Retina (tissue), 1 donor: ENCODE results near the gene RAP2C.

Experiments
- DNase-seq: peaks from one replicate; pipeline ENCODE4 v3.0.0-alpha.2; 2016

RAP2C gene

DNA sequence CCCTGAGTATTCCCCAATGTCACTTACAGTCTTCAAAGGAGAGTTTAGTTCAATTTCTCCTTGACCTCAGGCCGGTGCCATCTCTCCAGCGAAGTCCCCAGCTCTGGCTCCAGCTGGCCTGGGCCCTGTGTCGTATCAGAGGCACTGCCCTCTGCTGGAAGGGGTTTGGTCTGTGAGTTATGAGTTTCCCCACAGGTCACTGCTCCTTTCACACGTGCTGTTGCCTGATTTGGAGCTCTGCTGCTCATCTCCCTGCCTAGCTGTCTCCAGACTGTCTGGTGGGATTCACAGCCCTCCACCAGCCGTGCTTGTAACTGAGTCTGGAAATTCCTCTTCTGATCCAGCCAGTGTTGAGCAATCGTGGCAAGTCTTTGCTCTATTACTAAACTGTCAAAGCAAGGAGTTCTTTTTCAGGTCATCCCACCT lies at the start of gene RAP2C:
RAP2C (minus strand) TSS at position 105 of the 426 bp plus-strand sequence. CDS start 2,179 bp downstream, outside the sequence.
- peak; percentile 64 for DNase-seq

DNA sequence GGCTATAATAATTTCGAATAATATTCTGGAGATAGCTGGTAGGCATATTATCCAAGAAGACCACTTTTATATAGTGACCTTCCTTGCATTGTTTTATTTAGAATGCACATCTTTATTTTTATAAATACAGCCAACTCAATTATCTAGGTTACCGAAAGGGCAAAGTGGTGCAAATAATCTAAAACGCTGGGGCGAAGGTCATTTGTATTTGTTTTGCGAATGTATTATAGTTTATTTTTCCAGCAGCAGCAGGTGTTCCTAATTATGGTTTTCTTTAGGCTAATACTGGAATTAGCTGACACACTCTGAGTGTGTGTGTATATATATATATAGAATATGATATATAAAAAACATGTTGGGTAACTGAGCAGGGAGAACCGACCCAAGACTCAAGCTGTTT lies 48.1 kb upstream of the RAP2C start:
- DNase-seq: no peak

DNA sequence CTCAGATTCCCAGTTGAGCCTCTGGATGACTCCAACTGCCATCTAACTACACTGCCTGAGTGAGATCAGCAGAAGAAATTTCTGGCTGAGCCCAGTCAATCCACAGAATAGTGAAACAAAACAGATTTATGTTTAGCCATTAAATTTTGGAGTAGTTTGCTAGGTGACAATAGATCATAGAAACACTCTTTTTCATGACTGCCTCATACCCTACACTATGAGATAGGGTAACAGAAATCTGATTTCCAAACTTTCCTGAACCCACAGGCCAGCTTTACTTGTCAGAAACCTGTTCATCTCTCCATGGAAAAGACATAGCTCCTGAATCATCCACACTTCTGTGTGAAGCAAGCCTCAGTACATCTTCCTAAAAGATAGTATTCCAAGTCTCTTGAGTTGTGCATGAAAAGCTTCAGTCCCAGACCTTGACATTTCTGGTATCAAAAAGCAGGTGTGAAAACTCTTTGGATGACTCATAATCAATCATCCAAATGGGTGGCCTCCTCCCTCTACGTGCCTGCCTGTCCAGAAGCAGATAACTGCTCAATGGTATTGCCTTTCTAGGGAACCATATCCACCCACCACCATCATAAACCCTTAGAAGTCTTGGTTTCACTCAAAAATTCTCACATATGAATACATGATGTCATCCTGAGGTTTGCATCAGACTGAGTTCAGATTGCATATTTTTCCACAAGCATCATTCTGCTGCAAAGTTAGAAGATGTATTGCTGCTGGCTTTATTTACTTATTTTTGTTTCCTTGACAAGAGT lies 47.5 kb upstream of the RAP2C start:
- DNase-seq: no peak

DNA sequence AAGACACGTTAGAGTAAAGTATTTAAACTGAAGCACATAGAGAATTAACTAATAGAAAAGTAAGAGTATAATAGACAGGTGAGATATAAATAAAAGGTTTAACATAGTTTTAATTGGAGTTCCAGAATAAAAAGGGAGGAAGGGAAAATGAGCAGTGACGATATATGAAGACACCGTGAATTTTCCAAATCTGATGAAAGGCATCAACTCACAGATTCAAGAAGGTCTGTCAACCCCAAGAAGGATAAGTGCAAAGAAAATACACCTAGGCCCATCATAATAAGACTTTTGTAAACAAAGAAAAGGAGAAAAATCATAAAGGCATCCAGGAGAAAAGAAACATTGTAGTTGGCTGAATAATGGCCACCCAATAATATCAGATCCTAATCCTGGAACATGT lies 43.9 kb upstream of the RAP2C start:
- DNase-seq: no peak

DNA sequence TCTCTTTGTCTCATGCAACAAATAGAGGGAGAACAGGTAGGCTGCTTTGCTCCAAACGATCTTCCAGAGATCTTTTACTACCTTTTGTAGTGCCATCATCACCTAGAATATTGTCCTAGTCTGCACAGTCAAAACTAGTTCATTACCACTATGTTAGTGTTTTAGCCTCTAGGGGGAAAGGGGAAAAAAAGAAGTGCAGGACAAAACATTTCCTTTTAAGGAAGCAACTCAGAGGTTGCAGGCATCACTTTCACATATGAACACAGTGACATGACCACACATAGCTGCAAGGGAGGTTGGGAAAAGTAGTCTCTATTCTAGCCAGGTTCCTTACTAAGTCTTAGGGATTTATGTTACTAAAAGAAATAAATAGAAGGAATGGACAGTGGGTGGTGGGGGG lies 39.3 kb upstream of the RAP2C start:
- no peak for DNase-seq

- DNase-seq: no peak
Observed at GRCh38 chrX:132257116-132257515, 37.9 kb upstream of the RAP2C start.

- no peak for DNase-seq
Observed at GRCh38 chrX:132236121-132236520, 16.9 kb upstream of the RAP2C start.

DNA sequence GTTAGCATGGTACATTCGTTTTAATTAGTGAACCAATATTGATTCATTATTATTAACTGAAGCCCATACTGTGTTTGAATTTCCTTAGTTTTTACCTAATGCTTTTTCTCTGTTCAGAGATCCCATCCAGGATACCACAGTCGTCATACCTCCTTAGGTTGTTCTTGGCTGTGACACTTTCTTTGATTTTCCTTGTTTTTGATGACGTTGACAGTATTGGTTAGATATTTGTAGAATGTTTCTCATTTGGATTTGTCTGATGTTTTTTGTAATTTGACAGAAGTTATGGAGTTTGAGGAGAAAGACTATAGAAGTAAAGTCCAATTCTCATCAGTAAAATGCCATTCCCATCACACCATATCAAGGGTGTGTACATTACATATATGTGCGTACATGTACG lies 16.2 kb upstream of the RAP2C start:
- no peak for DNase-seq

DNA sequence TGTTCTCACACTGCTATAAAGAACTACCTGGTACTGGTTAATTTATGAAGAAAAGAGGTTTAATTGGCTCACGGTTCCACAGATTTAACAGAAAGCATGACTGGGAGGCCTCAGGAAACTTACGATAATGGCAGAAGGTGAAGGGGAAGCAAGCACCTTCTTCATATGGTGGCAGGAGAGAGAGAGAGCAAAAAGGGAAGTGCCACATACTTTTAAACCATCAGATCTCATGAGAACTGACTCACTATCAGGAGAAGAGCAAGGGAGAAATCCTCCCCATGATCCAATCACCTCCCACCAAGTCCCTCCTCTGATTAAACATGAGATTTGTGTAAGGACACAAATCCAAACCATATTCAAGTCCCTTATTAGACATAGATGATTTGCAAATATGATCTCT lies 12.3 kb upstream of the RAP2C start:
- DNase-seq: no peak

DNA sequence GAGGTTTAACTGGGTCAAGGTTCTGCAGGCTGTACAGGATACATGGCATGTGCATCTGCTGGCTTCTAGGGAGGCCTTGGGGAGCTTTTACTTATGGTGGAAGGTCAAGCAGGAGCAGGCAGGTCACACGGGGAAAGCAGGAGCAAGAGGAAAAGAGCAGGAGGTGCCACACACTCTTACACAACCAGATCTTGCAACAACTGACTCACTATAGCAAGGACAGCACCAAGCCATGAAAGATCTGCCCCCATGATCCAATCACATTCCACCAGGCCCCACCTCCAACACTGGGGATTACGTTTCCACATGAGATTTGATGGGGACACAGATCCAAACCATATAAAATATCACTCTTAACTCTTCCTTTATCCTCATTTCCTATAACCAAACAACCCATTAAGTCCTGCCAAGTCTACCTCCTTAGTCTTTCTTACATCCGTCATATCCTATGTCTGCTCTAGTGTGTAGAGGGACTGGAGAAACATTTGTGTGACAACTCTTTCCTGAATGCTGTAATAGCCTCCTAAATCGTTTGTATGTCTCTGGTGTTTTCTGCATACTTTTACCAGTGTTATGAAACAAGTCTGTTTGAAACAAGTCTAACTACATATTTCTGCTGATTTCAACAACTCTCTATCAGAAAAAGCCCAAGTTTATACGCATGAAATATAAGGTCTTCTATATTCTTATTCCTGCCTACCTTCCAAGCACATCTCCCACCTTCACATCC lies 8.3 kb upstream of the RAP2C start:
- no peak for DNase-seq

DNA sequence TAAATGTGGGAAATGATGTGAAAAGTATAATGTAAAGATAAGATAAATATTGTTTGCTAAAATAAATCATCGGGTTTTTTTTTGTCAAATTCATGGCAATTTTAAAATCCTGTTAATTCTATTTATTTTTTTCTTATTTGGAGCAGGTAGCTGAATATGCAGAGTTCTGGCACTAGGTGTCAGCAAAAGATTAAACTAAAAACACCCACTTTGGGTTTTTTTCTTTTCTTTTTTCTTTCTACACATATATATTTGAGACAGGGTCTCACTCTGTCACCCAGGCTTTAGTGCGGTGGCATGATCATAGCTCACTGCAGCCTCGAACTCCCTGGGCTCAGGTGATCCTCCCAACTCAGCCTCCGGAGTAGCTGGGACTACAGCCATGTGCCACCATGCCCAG lies 6.9 kb upstream of the RAP2C start:
- no peak for DNase-seq

GRCh38 chrX:132218100-132218812 lies 991 bp downstream of the RAP2C start:
- peak; percentile 78 for DNase-seq

DNA sequence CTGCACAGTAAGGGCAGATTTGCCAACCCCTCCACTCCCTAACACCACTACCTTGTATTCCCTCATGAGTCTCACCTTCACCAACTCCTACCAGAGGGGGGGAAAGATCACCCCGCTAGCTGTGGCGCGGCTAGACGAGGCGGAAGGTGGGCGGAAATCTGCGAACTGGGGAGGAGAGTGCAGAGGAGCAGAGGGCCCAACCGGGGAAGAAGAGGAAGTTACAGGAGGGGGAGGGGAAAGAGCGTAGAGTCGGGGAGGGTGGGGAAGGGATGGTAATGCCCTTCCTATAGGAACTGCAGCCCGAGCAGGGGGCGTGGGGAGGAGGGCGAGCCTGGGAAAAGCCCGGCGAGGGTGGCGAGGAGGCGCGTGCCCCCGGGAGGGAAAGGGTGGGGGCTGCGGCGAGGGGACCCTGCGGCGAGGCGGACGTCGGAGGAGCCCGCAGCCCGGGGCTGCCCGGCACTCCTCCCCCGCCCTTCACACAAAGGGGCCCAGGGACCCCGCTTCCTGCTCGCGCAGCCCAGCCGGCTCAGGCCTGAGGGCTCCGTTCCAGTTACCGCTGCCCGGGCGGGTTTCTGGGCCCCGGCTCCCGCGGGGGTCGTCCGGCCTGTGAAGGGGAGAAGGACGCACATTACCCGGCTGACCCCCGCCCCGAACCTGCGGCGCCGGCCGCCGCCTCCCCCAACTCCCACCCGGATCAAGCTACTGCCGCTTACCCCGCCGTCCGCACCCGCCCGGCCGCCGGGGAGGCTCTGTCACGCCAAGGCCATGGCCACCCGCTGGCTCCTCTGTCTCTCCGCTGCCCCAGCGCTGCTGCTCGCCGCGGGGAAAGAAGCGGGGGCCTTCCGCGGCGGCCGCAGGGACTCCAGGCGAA lies 1.8 kb downstream of the RAP2C start:
- DNase-seq: peak; percentile 71

GRCh38 chrX:132216806-132217202 lies 2.4 kb downstream of the RAP2C start:
- DNase-seq: peak; percentile 48

DNA sequence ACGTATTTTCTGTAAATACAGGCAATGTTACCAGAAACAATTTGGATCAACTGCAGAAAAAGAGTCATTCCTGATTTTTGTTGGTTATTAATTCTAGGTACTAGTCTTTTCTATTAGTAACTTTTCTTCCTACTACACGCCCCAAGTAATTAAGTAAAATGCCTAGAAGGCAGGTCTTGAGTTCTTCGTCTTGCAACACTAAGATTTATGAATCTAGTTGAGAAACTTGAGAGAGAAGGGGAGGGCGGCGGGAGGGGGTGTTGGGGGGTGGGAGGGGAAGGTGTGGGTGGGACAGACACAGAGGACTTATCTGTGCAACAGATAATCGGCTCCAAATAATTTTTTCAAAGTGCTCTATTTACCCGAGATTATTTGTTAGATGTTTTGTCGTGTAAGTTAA lies 3.0 kb downstream of the RAP2C start:
- DNase-seq: no peak

GRCh38 chrX:132214518-132214917 lies 4.7 kb downstream of the RAP2C start:
- DNase-seq: no peak

GRCh38 chrX:132209527-132209926 lies 9.7 kb downstream of the RAP2C start:
- DNase-seq: no peak

DNA sequence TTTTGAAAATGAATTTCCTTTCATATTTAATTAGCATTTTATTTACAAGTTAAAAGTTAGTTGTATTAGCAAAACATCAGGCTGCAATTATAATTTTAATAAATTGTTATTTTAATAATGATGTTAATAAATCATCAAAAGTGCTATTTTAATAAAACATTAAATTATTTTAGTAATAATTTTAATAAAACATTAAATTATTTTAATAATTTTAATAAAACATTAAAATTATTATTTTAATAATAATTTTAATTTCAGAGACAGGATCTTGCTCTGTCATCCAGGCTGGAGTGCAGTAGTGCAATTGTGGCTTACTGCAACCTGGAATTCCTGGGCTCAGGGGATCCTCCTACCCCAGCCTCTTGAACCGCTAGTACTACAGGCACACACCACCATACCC lies 10.8 kb downstream of the RAP2C start:
- no peak for DNase-seq

- DNase-seq: no peak
Observed at GRCh38 chrX:132207996-132208395, 11.3 kb downstream of the RAP2C start.

DNA sequence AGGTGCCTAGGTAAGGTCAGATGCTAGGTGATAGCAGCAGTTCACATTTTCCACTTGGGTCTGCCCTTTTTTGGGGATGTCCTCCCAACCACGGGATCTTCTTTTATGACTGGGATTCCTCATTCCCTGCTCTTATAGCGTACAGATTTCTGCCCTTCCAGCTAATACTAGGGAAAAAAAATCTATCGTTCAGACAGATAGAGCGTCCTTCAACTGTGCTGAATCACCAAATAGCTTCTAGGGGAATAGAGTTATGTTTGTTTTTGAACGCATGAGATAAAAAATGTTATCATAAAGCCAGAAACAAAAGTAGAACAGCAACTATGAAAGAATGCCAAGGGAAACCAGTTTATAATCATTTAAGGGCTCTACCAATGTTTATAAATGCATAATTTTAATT lies 13.0 kb downstream of the RAP2C start:
- DNase-seq: no peak

DNA sequence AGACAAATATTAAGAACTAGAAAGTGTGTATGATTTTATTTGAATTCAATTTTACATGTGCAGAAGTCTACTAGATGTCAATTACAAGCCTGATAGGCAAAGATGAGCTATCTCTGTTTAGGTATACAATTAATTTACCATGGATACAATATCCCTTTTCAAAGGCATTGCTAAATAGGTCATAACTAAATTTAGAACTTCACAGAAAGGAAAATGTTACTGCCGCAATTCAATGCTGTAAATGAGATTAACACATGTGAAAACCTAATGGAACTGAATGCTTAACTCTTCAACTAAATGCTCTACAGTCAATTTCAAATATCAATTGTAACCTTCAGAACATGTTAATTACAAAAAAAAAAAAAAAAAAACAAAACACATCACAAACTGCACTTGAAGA lies 14.6 kb downstream of the RAP2C start:
- DNase-seq: no peak

DNA sequence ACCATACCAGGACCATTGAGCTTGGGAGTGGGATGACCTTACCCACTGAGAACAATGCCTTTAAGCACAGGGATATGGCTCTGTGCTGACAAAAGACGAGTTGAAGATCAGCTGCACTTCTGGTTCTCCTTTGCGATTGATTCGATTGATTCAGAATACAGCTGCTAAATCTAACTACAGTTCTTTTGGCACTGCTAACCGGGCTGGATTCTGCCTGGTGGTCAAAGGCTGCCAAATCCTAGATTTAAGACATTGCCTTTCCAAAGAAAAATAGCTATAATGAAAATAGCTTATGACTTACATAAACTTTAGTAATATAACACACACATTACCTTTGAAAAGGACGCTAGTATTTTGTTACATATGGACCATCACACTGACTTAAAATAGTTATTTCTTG lies 18.3 kb downstream of the RAP2C start:
- DNase-seq: no peak

- no peak for DNase-seq
Observed at GRCh38 chrX:132199941-132200340, 19.3 kb downstream of the RAP2C start.
